Measurements from ENCODE around the gene GLCCI1.

GRCh38 chr7:8105449-8106095 lies 137.0 kb downstream of the GLCCI1 start:
- TF ChIP-seq CTCF (IDR thresholded peaks at IDR 0.05; ENCODE audit: low read depth, low read length) = no peak
- TF ChIP-seq EZH2phosphoT487 (IDR thresholded peaks at IDR 0.05; ENCODE audit: low read depth) = no peak
